GM12878 (cell line): Measurements from ENCODE around the gene S100A12. TPM values are rescaled to one million over a fixed set of nuclear protein-coding genes. Genes with fewer than 3 reads are reported as not detected.

Experiments
- HDGF ChIP-seq: fragments of 450-650 bp; IDR thresholded peaks from 2 replicates; pipeline ENCODE4 v1.6.1; 2016; ENCODE audit warnings: antibody characterized with exemption
- RELA ChIP-seq: fragments of 450-650 bp; IDR thresholded peaks from 2 replicates; pipeline ENCODE4 v1.8.0; 2014; ENCODE audit warnings: borderline replicate concordance; ENCODE audit not compliant: partially characterized antibody
- RFX5 ChIP-seq: IDR thresholded peaks from 2 replicates; pipeline ENCODE4 v1.6.1; 2011; ENCODE audit warnings: low read depth, low read length, improper control_type of control experiment
- SMAD1 ChIP-seq: fragments of 450-650 bp; IDR thresholded peaks from 2 replicates; pipeline ENCODE4 v1.6.1; 2018; ENCODE audit warnings: mild to moderate bottlenecking, low read depth; ENCODE audit not compliant: partially characterized antibody
- TBL1XR1 ChIP-seq: IDR thresholded peaks from 2 replicates; pipeline ENCODE4 v1.6.1; 2012; ENCODE audit warnings: low read depth, low read length, improper control_type of control experiment
- polyA plus RNA-seq, 11 experiments: library from polyadenylated mRNA; depleted of rRNA in 4 of 11; unstranded in 6 of 11; stranded (reverse) in 5 of 11; fragments of >200 nt; fragmentation: Nextera tagmentation in 4 of 11; fragmentation: Illumina TruSeq in 1 of 11; extraction: Ambion mirVana in 4 of 11; extraction: Trizol in 1 of 11; gene quantifications; 1 replicate in 1 of 11; 2 replicates in 10 of 11; pipeline versions ENCODE4 v1.2.1 to v1.2.3, GENCODE V29; 2011 to 2016; ENCODE audit warnings: inconsistent platforms in 2 of 11, missing spikeins in 2 of 11, low read depth in 1 of 11
- total RNA-seq, 4 experiments: library from RNA; depleted of rRNA in 3 of 4; stranded (reverse); fragments of >200 nt in 3 of 4; fragmentation: Illumina TruSeq in 1 of 4; extraction: Trizol in 1 of 4; gene quantifications; 2 replicates each; pipeline versions ENCODE4 v1.2.1 to v1.2.3, GENCODE V29; 2013 to 2021
- TF ChIP-seq, protein P1 (sequence below): IDR thresholded peaks from 2 replicates; pipeline ENCODE4 v1.6.1; 2012; ENCODE audit warnings: mild to moderate bottlenecking, low read depth, low read length
- TF ChIP-seq, protein P2 (sequence below): fragments of 450-650 bp; IDR thresholded peaks from 2 replicates; pipeline ENCODE4 v1.6.1; 2017; ENCODE audit warnings: borderline replicate concordance
- TF ChIP-seq, protein P3 (sequence below): fragments of 450-650 bp; formaldehyde crosslinking; IDR thresholded peaks from 2 replicates; pipeline ENCODE4 v1.4.0; 2020; ENCODE audit warnings: mild to moderate bottlenecking, moderate library complexity

S100A12 gene
- total and polyA plus RNA-seq, 10 of the 15 experiments (the other 5 are each of a cell fraction or from before 2014, with no cell fraction given) = not detected

DNA sequence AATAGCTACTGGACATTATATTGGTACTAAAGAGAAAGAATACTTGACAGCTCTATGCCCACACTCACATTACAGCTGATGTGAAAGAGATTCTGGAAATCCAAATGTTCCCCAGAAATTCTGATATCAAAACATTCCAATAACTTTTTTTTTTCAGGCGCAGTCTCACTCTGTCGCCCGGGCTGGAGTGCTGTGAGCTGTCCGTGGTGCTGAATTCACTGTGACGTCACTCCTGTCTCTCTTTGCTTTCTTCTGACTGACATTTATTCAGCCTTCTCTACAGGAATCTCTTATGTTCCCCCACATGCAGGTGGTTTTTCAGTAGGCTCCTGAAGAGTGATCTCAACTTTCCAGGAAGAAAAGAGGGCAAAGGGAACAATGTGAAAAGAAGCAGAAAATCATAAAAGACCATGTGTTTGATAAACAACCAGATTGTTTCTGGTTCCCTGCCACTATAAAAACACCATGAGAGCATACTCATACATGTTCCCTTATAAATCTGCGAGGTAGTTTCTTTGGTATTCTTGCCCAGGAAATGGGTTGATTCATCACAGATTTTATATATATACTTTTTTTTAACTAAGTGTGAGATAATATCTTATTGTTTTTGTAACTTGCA lies 47.1 kb upstream of the S100A12 start (continued):
- TF ChIP-seq, protein P1, sequence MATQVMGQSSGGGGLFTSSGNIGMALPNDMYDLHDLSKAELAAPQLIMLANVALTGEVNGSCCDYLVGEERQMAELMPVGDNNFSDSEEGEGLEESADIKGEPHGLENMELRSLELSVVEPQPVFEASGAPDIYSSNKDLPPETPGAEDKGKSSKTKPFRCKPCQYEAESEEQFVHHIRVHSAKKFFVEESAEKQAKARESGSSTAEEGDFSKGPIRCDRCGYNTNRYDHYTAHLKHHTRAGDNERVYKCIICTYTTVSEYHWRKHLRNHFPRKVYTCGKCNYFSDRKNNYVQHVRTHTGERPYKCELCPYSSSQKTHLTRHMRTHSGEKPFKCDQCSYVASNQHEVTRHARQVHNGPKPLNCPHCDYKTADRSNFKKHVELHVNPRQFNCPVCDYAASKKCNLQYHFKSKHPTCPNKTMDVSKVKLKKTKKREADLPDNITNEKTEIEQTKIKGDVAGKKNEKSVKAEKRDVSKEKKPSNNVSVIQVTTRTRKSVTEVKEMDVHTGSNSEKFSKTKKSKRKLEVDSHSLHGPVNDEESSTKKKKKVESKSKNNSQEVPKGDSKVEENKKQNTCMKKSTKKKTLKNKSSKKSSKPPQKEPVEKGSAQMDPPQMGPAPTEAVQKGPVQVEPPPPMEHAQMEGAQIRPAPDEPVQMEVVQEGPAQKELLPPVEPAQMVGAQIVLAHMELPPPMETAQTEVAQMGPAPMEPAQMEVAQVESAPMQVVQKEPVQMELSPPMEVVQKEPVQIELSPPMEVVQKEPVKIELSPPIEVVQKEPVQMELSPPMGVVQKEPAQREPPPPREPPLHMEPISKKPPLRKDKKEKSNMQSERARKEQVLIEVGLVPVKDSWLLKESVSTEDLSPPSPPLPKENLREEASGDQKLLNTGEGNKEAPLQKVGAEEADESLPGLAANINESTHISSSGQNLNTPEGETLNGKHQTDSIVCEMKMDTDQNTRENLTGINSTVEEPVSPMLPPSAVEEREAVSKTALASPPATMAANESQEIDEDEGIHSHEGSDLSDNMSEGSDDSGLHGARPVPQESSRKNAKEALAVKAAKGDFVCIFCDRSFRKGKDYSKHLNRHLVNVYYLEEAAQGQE = peak; percentile 99
- no peak for TF ChIP-seq TBL1XR1
- TF ChIP-seq RELA = no peak
- TF ChIP-seq, protein P2, sequence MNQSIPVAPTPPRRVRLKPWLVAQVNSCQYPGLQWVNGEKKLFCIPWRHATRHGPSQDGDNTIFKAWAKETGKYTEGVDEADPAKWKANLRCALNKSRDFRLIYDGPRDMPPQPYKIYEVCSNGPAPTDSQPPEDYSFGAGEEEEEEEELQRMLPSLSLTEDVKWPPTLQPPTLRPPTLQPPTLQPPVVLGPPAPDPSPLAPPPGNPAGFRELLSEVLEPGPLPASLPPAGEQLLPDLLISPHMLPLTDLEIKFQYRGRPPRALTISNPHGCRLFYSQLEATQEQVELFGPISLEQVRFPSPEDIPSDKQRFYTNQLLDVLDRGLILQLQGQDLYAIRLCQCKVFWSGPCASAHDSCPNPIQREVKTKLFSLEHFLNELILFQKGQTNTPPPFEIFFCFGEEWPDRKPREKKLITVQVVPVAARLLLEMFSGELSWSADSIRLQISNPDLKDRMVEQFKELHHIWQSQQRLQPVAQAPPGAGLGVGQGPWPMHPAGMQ = no peak
- TF ChIP-seq, protein P3, sequence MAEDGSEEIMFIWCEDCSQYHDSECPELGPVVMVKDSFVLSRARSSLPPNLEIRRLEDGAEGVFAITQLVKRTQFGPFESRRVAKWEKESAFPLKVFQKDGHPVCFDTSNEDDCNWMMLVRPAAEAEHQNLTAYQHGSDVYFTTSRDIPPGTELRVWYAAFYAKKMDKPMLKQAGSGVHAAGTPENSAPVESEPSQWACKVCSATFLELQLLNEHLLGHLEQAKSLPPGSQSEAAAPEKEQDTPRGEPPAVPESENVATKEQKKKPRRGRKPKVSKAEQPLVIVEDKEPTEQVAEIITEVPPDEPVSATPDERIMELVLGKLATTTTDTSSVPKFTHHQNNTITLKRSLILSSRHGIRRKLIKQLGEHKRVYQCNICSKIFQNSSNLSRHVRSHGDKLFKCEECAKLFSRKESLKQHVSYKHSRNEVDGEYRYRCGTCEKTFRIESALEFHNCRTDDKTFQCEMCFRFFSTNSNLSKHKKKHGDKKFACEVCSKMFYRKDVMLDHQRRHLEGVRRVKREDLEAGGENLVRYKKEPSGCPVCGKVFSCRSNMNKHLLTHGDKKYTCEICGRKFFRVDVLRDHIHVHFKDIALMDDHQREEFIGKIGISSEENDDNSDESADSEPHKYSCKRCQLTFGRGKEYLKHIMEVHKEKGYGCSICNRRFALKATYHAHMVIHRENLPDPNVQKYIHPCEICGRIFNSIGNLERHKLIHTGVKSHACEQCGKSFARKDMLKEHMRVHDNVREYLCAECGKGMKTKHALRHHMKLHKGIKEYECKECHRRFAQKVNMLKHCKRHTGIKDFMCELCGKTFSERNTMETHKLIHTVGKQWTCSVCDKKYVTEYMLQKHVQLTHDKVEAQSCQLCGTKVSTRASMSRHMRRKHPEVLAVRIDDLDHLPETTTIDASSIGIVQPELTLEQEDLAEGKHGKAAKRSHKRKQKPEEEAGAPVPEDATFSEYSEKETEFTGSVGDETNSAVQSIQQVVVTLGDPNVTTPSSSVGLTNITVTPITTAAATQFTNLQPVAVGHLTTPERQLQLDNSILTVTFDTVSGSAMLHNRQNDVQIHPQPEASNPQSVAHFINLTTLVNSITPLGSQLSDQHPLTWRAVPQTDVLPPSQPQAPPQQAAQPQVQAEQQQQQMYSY = no peak
- TF ChIP-seq RFX5 = 0 out of 2 replicates have a peak, but pooled peaks have one; percentile 39
- TF ChIP-seq SMAD1 = no peak
- TF ChIP-seq HDGF = no peak
